ENCODE measurements around the gene METTL16.

- TF ChIP-seq CTCF (conservative IDR thresholded peaks at IDR 0.05; ENCODE audit: low read depth, low read length): no peak
- TF ChIP-seq MXI1 (IDR thresholded peaks at IDR 0.05; ENCODE audit: borderline replicate concordance, low read depth, low read length): no peak
- no peak for TF ChIP-seq USF2 (IDR thresholded peaks at IDR 0.05; ENCODE audit: low read depth, low read length)
- no peak for TF ChIP-seq POLR2A (IDR thresholded peaks at IDR 0.05; ENCODE audit: low read depth, low read length)
- TF ChIP-seq MAZ (IDR thresholded peaks at IDR 0.05; ENCODE audit: borderline replicate concordance, low read depth, low read length): no peak
- TF ChIP-seq ELK1 (IDR thresholded peaks at IDR 0.05; ENCODE audit: borderline replicate concordance, low read depth, low read length): no peak
- no peak for TF ChIP-seq RCOR1 (IDR thresholded peaks at IDR 0.05; ENCODE audit: insufficient replicate concordance, low read length)
- no peak for TF ChIP-seq CEBPB (IDR thresholded peaks at IDR 0.05; ENCODE audit: low read depth, low read length)
- TF ChIP-seq RFX5 (IDR thresholded peaks at IDR 0.05; ENCODE audit: low read depth, low read length): no peak
- TF ChIP-seq RAD21 (IDR thresholded peaks at IDR 0.05; ENCODE audit: low read length): no peak
- TF ChIP-seq NFE2L2 (IDR thresholded peaks at IDR 0.05; ENCODE audit: low read depth, low read length): no peak
- no peak for TF ChIP-seq BHLHE40 (IDR thresholded peaks at IDR 0.05; ENCODE audit: low read depth, low read length)
- TF ChIP-seq CHD1 (IDR thresholded peaks at IDR 0.05; ENCODE audit: low read depth, low read length): no peak
- TF ChIP-seq FOS (IDR thresholded peaks at IDR 0.05; ENCODE audit: low read depth, low read length): no peak
These were observed 61.6 kb downstream of the METTL16 start for GRCh38 chr17:2450016-2450650.
